HG03045 (cell line): ENCODE measurements around the gene KNDC1.

ENCODE experiments used
- ATAC-seq: cut with Tn5 transposase; IDR thresholded peaks from one replicate; pipeline ENCODE4 v1.9.1; 2021; ENCODE audit warnings: mild to moderate bottlenecking, moderate library complexity; ENCODE audit not compliant: unreplicated experiment

Gene KNDC1

DNA sequence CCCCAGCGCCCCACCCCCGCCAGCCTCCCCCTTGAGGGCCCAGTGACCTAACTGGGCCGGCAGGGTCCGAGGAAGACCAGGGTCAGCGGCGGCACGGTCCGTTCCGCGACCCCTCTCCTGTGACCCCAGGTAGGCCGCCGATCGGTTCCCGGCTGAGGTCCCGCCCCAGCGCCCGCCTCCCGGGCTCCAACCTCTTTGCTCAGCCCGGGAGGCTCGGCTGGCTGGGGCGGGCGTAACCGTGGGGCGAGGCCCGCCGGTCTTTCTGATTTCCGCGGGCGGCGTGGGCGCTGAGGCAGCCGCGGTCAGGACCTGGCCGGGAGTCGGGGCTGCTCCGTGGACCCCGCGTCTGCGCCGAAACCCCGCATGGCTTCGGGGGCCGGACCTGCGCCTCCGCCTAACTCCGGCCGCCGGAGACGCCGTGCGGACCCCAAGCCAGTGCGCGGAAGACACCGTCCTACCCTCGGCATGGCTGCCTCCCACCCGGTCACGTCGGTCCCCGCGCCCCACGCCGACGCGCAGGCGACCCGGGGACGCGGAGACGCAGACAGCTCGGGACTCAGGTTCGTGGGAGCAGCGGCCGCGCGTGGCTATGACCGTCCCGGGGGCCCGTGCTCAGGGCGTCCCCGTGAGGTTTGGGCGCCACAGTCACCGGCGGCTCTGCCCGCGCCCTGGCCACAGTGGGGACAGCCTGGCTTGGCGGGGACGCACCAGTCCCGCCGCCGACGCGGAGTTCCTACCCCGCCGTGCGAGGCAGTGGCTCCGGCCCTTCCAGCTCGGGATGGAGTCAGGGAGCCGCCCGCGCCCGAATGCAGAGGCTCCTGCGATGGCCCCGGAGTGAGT lies 76.6 kb downstream of the KNDC1 start:
- ATAC-seq: no peak

DNA sequence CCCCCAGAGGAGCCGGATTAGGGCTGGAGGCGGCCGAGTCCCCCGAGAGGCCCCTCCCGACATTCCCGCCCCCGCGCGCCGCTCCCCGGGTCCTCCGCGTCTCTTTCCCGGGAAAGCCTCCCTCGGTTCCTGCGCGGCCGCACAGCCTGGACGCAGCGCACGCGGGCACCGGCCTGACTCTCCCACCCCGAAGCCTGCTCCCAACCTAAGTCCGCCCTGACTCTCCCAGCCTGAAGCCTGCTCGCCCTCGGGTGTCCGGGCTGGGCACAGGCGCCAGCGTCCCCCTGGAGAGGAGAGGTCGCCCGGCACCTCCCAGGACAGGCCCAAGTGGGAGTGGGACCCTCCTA lies 77.2 kb downstream of the KNDC1 start:
- ATAC-seq: no peak

DNA sequence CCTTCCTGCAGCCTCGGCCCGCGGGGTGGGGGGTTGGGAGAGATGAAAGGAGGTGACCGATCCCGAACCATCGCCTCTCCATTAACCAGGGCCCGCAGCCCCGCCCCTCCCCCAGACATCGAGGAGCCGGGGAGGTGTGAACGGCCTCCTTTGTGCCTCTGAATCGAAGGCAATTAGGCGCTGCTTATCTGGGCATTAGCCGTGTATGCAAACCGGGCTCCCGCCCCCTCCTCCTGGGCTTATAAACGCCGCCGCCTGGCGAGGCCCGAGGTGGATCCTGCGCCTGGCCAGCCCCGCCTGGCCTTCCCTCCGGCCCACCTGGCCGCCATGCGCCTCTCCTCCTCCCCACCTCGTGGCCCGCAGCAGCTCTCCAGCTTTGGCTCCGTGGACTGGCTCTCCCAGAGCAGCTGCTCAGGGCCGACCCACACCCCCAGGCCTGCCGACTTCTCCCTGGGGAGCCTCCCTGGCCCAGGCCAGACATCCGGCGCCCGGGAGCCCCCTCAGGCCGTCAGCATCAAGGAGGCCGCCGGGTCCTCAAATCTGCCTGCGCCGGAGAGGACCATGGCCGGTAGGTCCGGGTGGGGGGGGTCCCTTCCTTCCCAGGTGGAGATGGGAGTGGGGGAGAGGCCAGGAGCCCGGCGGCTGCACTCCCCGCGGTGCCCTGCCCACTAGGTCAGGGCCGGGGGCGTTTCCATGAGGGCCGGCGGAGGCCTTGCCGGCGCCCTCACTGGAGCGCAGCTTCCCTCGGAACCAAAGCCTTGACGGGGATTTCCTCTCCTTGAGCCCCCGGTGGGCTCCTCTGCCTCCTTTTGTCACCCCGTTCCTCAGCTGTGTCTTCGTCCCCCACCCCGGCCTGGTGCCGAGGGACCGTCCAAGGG lies 77.8 kb downstream of the KNDC1 start, which contains the start of gene VENTX:
Gene VENTX, plus strand, starts transcription at position 268 of the 878 bp plus-strand sequence. Its CDS starts 60 bp downstream, at position 328.
- ATAC-seq: no peak

DNA sequence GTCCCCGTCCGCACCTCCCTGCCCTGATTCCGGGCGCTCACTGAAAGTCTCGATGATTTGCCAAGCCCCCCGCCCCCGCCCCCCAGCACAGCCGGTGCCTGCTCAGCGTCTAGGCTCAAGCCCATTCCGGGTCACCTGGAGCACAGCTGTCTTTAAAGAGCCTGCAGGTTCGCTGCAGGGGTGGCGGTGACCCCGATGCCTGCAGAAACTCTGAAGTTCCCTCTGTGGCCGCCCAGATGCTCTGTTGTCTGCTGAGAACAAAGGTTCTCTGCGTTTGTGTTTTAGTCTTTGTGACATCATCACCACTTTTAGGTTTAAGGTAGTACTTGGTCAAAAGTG lies 78.4 kb downstream of the KNDC1 start:
- no peak for ATAC-seq

- no peak for ATAC-seq
Observed at GRCh38 chr10:133239990-133240389, 80.0 kb downstream of the KNDC1 start.

GRCh38 chr10:133241501-133242205 lies 81.6 kb downstream of the KNDC1 start:
- ATAC-seq: no peak

GRCh38 chr10:133242611-133243356 lies 82.8 kb downstream of the KNDC1 start:
- no peak for ATAC-seq

GRCh38 chr10:133243593-133243992 lies 83.6 kb downstream of the KNDC1 start:
- ATAC-seq: no peak

GRCh38 chr10:133245439-133246235 lies 85.6 kb downstream of the KNDC1 start:
- ATAC-seq: no peak

DNA sequence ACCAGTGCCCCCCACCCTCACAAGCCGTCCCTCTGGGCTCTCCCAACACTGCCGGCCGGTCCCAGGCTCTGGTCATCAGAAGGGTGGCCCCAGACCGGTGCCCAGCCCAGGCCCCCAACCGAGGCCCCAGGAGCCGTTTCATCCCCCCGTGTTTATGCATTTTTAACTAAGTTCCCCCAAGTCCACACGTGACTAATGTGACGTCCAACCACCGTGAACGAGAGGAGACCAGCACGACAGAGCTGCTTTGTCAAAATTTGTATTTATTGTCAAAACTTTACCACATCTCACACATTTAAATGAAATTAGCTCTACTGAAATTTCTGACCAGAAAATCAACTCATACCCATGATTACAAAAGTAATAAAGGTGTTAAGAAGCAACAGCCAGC lies 86.2 kb downstream of the KNDC1 start:
- no peak for ATAC-seq

DNA sequence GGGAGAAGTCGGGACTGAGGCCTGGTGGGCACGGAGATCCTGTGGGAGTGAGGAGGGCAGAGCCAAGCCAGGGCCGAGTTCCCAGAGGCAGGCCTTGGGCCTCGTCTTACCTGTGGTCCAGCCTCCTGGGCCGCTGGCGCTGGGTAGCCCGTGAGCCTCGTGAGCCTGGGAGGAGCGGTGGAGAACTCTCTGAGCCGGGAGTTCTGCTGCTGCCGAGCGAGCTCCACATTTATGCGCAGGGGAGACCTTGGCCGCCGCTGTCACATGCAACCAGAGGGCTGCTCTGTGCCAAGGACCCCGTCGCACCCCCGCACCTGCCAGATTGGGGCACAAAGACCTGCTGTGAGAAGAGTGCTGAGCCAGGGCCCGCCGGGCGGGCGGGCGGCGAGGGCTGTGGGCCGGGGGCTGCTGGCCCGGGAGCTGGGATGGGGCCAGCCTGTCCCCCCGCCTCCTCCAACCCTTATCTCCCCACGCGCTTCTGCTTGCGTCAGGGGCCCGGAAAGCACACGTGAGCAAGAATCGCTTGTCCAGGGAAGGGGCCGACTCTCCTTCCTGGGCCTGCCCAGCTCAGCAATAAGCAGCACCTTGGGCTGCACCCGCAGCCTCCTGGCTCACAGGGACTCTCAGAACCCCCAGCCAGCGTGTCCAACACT lies 87.8 kb downstream of the KNDC1 start:
- ATAC-seq: no peak

- no peak for ATAC-seq
Observed at GRCh38 chr10:133248334-133248715, 88.3 kb downstream of the KNDC1 start.

- no peak for ATAC-seq
Observed at GRCh38 chr10:133249094-133249780, 89.2 kb downstream of the KNDC1 start.

DNA sequence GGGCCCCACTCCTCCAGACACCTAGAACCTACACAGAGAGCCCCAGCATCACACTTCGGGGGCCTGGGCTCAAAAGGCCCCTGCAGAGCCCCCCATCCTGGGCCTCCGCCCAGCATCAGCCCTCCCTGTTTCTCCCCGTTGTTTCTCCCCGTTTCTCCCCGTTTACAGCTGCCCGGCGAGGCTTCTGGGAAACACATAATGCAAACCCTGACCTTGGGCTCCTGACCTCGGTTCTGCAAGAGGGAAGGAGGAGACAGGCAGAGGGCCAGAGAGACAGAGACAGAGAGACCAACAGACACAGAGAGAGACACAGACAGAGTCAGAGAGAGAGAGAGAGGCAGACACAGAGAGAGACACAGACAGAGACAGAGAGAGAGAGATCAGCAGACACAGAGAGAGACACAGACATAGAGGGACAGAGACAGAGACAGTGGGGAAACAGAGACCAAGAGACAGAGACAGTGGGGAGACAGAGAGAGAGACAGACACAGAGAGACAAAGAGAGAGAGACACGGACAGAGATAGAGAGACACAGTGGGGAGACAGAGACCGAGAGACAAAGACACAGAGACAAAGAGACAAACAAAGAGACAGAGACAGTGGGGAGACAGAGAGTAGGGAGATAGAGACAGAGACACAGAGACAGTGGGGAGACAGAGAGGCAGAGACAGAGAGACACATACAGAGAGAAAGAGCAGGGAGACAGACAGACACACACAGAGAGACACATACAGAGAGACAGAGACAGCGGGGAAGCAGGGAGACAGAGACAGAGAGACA lies 90.1 kb downstream of the KNDC1 start:
- ATAC-seq: no peak

- no peak for ATAC-seq
Observed at GRCh38 chr10:133251388-133252222, 91.6 kb downstream of the KNDC1 start.

GRCh38 chr10:133252223-133252552 lies 92.2 kb downstream of the KNDC1 start:
- no peak for ATAC-seq

DNA sequence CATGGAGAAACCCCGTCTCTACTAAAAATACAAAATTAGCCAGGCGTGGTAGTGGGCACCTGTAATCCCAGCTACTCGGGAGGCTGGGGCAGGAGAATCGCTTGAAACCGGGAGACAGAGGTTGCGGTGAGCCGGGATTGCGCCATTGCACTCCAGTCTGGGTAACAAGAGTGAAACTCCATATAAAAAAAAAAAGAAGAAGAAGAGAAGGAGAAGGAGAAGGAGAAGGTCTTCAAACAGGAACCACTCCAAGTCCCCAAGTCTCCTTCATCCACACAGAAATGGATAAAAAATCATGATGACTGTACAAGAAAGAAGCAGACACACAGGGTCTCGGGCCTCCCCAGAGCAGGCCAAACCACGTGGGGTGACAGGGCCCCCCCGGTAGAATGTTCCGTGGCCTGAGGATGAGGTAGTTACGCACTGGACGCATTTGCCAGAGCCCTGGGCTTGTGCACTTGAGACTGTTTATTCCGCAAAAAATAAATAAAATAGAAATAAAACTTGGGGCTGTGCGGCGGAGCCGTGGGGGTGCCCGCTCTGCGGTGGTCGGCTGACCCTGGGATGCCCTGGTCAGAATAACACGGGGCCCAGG lies 93.4 kb downstream of the KNDC1 start:
- no peak for ATAC-seq
